HG03175 (cell line): ENCODE measurements around the gene GPR35.
"Not testable (repeated sequence)": the region's sequence is repeated elsewhere in the genome, so short reads cannot be mapped to it uniquely, and the experiment has no call there.

Experiments
- ATAC-seq: cut with Tn5 transposase; IDR thresholded peaks from one replicate; pipeline ENCODE4 v1.9.1; 2021; ENCODE audit warnings: mild to moderate bottlenecking, moderate library complexity; ENCODE audit not compliant: unreplicated experiment

The GPR35 gene

DNA sequence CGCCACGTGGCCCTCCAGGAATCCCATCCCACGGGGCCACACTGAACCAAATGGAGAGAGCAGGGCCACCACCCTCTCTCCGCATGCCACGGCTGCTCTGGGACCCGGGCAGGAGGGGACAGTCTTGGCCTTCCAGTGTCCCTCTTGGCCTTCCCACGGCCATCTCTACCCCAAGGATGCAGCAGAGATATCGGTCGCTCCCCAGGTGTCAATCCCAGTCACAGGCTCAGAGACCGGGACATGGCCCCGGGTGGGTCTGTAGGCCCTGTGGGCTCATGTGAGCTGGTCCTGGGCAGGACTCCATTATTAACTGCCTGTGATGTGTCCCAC lies 23.5 kb upstream of the GPR35 start:
- no peak for ATAC-seq

DNA sequence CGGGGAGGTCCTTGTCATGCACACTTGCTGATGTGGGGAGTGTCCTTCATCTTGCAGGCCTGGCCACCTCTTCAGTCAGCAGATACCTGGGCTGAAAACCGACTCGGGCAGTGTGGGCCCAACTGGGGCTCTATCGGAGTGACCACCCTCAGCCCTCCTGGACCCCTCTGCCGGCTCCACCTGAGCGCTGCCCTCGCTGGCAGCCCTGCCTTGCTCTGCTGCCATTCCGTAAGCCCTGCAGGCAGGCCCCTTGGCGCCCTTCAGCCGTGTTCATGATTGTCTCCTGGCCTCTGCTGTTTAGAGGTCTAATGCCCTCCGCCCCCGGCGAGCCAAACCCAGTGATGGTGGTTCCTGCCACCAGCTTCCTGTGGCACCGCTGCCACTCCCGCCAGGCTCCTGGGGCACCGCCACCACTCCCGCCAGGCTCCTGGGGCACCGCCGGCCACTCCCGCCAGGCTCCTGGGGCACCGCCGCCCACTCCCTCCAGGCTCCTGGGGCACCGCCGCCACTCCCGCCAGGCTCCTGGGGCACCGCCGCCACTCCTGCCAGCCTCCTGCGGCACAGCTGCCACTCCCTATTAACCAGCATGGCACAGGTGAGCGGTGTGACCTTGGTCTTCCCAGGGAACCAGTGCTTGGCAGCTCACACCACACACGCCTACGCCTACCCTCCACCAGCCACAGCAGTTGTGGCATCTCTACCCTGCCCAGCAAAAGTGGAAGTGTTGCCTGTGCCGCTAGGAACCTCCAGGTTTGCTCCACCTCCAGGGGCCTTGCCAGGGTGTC lies 22.8 kb upstream of the GPR35 start:
- no peak for ATAC-seq

- ATAC-seq, result no peak
Measured at GRCh38 chr2:240603081-240603835, 22.0 kb upstream of the GPR35 start.

DNA sequence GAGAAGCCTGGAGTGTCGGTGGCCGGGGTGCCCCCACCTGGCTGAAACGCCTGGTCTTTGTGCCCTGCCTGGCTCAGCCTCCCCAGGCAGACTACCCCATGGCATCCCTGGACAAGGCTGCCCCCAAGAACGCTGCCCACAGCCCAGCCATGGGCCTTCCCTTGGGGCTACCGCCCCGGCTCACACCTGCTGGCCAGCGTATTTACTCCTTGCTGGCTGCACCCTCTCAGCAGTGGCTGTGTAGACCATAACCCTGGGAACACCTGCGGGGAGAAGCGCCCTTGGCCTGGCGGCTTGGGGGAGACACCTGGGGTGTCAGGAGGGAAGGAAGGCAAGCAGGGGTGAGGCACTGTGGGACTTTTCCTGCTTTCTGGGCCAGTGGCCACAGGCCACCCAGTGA lies 21.4 kb upstream of the GPR35 start:
- ATAC-seq, result no peak

- ATAC-seq, result no peak
Measured at GRCh38 chr2:240604291-240604938, 20.9 kb upstream of the GPR35 start.

DNA sequence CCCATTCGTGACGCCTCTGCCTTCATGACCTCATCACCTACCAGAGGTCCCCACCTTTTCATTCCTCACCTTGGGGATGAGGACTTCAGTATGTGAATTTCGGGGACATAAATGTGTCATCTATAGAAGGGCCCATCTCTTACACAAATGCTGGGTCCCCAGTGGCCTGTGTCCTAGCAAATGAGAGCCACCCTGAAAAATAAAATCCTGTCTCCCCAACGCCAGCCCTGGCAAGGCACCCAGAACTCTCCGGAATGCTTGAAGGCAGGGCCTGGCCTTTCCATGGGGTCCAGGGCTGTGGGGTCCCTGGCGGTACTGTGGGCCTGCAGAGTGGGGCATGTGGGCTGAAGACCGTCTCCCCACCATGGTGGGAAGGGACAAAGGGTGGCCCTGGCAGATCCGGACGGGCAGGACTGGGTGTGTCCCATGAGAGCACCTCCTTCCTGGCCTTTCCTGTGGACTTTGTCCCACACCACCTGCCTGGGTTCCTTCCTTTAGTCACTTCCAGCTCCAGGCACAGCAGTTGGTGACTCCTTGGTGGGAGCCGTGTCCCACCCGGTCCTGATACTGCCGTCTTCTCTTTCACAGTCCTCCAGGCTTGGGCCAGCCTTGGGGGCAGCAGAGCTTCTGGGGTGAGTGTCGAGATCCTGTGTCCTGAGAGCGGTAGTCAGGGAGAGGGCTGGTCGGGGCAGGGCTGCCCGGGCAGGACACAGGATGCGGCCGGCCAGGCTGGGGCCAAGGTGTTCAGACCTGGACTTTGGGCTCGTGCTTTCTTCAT lies 20.2 kb upstream of the GPR35 start:
- no peak for ATAC-seq

DNA sequence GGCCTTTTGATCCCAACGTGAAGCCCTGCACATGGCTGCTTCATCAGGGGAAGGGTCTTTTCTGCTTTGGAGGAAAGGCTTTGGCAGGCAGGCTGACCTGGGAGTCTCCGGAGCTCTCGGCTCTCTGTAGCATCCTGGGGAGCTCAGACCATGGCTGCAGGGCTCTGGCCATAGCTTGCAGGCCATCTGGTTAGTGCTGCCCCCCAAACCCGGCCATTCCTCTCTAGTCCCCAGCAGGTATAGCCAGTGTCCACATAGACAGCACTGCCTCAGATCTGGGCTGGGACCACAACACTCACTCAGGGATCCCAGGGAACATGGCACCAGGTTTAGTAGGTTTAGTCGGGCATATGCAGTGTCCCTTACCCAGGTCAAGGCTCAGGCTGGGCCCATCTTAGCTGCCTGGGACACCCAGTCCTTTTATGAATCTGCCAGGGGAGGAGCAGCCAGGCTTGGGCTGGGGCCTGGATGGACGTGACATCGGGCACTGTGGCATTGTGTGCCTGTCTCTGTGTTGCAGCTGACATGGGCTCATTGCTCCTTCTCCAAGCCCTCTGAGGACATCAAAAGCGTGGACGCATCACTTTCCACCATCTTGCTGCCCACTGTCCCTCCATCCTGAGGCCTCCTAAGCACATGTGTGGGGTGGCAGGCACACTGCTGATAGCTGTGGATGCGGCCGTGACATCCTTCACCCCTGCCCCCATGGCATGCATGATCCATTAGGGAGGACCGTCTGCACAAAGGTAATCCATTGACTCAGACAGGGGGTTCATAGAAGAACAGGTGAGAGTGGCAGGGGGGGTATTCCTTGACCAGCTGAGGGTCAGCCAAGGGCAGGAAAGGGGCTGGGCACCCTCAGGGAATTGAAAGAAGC lies 19.2 kb upstream of the GPR35 start:
- ATAC-seq, result no peak

DNA sequence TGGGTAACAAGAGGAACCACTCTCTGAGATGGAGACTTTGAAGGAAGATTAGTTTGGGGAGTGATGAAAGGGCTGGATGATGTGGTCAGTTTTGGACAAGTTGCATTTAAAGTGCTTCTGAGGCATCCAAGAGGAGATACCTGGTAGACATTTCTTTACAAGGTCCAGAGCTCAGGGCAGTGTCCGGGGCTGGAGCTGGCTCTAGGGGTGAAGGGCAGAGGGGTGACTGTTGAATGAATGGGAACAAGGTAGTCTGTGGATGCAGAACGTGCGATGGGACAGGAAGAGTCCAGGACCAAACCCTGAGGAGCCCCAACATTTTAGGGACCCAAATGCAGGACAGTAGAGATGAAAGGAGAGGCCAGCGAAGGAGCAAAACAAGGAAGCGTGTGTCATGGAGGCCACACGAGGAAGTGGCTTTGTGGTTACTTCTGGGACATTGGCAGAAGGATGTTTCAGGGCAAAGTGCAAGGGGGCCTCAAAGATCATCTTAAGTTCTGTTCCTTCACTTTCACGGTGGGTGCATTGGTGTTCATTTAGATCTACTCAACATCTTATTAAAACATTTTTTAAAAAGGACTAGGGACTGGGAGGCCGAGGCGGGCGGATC lies 13.6 kb upstream of the GPR35 start:
- no peak for ATAC-seq

DNA sequence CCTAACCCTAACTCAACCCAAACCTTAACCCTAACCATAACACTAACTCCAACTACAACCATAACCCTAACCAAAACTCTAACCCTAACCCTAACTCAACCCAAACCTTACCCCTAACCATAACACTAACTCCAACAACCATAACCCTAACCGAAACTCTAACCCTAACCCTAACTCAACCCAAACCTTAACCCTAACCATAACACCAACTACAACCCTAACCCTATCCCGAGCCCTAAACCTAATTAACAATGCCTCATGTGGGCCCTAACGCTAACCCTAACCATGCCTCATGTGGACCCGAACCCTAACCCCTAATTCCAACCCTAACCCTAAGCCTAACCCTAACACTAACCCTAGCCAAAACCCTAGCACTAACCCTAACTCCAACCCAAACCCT lies 11.5 kb upstream of the GPR35 start:
- ATAC-seq, result no peak

DNA sequence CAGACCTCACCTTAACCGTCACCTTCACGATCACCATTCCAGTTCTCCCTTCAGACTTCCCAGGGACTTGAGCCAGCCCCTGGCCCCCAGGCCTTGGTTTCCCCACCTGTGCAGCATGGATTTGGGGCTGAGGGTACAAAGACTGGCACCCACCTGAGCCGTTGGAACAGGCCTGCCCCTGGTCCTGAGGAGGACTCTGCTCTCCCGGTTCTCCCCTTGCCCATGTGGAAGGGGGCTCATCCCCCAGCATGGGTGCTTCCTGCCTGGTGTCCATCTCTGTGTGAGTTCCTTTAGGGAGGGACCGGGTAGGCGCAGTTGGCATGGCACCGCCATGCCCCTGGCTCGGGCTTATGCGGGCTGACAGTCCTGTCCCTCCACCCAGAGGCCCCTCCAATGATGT lies 10.9 kb upstream of the GPR35 start:
- ATAC-seq, result no peak

DNA sequence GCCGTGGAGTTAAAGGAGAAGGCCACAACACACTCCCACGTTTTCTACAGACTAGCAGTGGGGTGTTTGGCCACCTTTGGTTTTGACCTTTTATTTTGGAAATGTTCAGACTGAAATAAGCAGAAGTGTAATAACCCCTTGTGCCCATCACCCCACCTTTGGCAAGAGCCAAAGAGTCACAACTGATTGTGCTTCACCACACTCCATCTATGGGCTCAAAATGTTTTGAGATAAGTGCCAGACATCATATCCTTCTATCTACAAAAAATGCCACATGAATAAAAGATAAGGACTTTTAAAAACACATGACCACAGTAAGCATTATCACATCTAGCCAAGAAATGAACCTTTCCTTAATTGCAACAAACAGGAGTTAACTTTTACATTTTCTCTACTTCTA lies 9.9 kb upstream of the GPR35 start:
- ATAC-seq, result no peak

DNA sequence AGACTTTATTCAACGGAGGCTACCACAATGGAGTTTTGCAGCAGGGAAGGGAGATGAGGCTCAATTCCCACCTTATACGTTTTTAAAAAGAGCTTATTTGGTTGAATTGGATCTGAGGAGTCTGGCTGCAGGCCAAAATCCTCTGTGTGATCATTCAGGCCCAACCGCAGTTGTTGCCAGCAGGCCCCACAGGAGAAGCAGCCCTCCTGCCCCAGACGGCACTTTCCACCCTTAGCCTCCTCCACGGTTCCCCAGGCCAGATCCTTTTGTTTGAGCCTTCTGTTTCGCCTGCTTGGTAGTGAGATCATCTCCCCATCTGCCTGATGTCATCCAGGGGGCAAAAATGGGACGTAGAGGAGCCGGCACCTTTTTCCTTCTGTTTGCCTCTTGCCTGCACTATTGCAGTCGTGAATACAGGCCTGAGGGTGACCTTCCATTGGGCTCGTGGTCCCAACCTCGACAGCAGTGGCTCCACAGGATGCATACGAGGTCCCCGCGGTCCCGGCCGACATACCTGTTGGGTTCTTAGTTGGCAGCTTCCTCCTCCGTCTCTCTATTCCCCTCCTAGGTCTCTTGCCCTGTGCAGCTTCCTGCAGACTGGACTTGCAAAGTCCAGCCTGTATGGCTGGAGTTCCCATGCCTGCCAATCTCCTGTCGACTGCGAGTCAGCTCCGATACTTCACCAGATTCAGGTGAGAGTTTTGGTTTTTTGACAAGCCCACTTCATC lies 9.3 kb upstream of the GPR35 start:
- no peak for ATAC-seq

GRCh38 chr2:240616860-240617666 lies 8.2 kb upstream of the GPR35 start:
- ATAC-seq, result not testable (repeated sequence)

DNA sequence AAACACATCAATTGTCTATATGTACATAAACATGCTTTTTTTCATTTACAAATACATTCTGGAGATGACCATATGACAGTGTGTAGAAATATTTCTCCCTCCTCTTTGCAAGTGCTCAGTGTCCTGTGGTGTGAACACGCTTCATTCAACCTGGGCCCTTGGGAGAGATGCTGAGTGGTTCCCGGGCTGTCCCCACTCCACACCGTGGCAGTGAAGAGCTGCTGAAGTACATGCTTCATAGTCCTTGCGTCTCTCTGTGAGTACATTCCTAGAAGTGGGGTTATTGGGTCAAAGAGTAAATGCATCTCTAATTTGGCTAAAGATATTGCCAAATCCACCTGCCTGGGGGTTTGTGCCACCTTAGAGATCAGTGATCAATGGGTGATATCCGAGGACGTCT lies 6.5 kb upstream of the GPR35 start:
- ATAC-seq, result no peak

DNA sequence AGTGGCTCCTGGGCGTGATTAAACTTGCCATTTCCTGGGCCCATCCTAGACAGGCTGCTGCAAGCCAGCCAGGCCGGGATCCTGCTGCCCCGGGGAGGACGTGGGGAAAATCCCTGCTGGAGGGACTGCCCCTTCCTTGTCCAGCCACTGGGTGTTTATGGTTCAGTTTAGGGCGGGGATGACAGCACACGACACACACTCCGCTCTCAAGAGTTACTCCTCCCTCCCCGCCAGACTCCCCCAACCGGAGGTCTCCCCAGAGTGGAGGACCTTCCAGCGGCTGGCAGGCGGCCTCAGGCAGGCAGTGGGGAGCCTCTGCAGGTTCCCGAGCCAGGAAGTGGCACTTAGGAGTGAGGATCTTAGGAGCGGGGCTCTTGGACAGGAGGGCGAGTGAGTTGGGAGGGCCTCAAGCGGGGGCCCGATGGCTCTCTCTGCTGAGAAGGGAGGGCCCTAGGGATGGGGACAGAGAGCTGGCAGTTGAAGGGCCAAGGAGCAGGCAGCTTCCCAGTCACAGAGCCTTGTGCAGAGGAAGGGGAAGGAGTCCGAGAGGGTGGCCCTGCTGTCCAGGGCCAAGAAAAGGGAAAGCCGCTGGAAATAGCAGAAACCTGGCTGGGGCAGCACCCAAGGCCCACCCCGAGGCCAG lies 5.7 kb upstream of the GPR35 start:
- no peak for ATAC-seq

GRCh38 chr2:240620149-240620731 lies 5.0 kb upstream of the GPR35 start:
- ATAC-seq, result no peak

GRCh38 chr2:240620859-240621258 lies 4.4 kb upstream of the GPR35 start:
- no peak for ATAC-seq

DNA sequence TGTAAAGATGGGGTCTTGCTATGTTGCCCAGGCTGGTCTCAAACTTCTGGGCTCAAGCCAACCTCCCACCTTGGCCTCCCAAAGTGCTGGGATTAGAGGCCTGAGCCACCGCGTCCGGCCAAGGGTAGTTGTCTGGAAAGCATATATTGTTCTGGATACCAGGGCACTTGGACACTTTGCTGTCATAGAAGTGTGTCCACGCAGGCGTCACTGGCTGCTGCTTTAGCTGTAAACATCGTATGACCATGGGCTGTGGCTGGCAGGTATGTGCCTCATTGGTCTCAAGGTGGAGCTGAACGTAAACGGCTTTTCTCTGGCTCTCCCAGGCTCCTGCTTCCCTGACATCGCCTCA lies 3.2 kb upstream of the GPR35 start:
- no peak for ATAC-seq
